ENCODE results near the gene ECI1.

The ECI1 gene

DNA sequence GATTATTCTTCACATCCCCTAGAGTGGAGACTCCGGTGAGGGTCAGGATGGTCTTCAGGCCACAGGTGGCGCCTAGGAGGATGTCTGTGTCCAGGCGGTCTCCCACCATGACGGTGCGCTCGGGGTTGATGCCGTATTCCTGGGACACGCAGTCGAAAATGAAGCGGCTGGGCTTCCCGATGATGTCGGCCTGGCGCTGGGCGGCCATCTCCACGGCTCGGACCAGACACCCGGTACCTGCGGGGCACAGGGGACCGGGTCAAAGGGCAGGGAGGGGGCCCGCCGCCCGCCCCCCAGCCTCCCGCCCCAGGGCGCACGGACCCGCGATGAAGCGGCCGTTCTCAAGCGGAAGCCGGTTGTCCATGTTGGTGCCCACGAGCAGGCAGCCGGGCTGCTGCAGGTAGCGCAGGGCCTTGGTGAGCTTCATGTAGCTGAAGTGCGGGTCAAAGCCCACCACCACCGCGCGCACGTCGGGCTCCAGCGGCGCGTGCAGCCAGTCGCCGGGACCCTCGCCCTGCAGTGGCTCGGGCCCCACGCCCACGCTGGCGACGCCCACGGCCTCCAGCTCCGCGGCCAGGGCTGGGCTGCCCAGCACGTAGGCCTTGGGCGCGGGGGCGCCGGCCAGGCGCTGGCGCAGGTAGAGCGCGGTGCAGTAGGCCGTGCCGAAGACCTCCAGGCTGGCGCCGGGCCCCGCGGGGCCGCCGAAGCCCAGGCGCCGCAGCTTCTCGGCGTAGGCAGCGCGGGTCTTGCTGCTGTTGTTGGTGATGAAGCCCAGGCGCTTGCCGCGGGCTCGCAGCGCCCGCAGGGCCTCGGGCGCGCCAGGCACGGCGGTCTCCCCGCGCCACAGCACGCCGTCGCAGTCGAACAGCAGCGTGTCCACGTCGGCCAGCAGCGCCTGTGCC lies 37.3 kb downstream of the ECI1 start:
- peak overlapping the region; percentile 99 for H3K27ac ChIP-seq

DNA sequence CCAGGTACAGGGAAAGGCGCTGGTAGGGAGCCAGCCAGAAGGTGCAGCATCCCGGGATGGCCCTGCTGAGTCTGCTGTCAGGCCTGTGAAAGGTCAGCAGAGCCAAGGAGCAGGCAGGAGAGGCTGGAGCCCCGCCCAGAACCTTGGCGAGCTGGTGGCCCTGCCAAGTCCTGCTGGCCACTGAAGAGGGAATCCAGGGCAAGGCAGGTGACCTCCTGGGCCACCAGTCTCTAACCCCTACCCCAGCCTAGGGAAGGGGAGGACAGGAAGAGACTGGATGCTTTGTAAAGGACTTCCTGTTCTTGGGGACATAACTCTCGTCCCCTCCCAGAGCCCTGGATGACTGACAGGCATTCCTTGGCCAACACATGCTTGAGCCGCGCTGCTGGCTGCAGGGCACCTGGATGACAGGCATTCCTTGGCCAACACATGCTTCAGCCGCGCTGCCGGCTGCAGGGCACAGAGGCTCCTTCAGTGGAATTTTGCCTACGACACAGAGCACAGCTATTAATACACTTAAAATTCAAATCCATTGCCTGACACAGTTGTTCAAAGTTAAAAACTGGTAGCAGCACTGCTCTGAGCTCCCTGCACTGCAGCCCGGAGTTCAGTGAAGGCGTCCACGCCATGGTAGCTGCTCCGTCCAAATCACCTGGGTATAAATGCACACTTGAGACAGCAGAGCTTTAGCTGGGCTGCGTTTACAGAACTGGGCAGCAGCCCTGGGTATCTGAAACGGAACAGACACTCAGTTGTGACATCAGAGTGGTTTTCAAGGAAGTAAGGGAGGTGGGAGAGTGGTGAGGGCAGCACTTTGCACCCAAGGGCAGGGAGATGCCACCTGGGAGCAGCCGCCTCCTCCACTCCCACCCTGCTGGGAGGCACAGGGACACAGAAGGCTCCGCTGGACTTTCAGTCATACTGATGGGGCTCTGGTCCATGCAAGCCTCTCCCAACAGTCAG lies 38.7 kb downstream of the ECI1 start:
- peak overlapping the region; percentile 99 for H3K27ac ChIP-seq
- TF ChIP-seq, protein P1, sequence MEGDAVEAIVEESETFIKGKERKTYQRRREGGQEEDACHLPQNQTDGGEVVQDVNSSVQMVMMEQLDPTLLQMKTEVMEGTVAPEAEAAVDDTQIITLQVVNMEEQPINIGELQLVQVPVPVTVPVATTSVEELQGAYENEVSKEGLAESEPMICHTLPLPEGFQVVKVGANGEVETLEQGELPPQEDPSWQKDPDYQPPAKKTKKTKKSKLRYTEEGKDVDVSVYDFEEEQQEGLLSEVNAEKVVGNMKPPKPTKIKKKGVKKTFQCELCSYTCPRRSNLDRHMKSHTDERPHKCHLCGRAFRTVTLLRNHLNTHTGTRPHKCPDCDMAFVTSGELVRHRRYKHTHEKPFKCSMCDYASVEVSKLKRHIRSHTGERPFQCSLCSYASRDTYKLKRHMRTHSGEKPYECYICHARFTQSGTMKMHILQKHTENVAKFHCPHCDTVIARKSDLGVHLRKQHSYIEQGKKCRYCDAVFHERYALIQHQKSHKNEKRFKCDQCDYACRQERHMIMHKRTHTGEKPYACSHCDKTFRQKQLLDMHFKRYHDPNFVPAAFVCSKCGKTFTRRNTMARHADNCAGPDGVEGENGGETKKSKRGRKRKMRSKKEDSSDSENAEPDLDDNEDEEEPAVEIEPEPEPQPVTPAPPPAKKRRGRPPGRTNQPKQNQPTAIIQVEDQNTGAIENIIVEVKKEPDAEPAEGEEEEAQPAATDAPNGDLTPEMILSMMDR (IDR thresholded peaks at IDR 0.05) = no peak
- no peak for TF ChIP-seq ZFX (IDR thresholded peaks at IDR 0.05; ENCODE audit: borderline replicate concordance)

More for the DNA sequence above, 37.3 kb downstream of the ECI1 start:
- TF ChIP-seq, protein P1 (IDR thresholded peaks at IDR 0.05) = no peak
- no peak for TF ChIP-seq ZFX (IDR thresholded peaks at IDR 0.05; ENCODE audit: borderline replicate concordance)

DNA sequence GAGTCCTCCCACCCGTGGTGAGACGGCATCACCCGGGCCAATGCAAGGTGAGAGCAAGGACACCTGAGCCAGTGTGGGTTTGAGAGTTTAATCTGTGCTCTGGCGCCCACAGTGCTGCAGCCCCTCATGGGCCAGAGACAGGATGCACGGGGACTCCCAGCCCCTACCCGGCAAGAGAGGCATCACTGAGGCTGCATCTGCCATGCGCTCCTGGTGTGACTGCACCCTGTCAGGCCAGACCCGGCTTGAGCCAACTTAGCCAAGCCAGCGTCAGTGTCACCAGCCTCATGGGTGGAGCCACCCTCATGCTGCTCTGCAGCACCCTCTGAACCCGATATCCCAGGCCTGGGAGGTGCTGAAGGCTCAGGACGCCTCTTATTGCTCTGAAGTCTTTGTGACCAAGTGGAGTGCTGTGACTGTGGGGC lies 39.5 kb downstream of the ECI1 start:
- H3K27ac ChIP-seq = peak overlapping the region; percentile 99
- TF ChIP-seq ZFX (IDR thresholded peaks at IDR 0.05; ENCODE audit: borderline replicate concordance) = no peak
- TF ChIP-seq, protein P1 (IDR thresholded peaks at IDR 0.05) = no peak

DNA sequence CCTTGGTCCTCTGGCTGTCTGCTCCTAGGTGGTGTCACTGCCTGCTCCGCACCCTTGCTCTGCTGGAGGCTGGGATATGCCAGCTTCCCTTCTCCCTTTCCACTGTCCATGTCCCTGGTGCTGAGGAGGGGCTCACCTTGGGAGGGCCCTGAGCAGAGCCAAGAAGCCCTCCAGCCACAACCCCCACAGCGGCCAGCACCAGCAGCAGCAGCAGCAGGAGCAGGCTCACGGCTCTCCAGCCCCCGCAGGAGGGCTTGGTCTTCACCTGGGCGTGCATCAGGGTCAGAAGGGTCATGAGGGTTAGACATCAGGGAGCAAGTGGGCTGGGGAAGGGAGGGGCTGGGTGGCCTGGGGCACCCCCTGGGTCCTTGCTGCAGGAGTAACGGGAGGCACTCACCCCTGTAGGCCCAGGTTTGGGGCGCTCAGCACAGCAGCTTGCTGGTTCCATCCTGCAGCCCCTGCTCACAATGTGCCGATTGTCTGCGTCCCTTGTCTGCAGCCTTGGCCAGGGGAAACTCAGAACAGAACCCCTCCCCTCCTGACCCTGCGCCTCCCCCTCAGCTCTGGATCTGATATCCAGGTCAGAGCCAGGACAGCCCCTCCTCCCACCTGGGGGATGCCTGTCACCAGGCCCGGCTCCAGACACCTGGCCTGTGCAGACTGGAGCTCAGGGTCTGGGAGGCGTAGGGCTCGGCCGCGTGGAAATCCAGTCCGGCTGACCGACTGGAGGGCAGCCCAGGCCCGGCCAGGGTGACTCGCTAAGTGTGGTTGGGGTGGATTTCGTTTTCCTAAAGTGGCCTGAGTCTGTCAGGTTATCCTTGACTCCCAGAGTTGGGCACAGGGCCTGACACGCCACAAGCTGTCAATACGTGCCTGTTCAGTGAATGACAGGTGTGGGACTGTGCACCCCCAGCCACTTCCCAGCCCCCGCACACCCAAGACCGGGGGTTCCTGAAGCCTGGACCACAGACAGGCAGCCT lies 40.7 kb downstream of the ECI1 start, which contains the start of gene BRICD5:
BRICD5 (minus strand) TSS at position 478 of the 980 bp plus-strand sequence; CDS start at position 448, 30 bp downstream.
- TF ChIP-seq, protein P1 (IDR thresholded peaks at IDR 0.05) = no peak
- TF ChIP-seq ZFX (IDR thresholded peaks at IDR 0.05; ENCODE audit: borderline replicate concordance) = no peak
- peak within 1 kb of the TSS; percentile 99 for H3K27ac ChIP-seq

DNA sequence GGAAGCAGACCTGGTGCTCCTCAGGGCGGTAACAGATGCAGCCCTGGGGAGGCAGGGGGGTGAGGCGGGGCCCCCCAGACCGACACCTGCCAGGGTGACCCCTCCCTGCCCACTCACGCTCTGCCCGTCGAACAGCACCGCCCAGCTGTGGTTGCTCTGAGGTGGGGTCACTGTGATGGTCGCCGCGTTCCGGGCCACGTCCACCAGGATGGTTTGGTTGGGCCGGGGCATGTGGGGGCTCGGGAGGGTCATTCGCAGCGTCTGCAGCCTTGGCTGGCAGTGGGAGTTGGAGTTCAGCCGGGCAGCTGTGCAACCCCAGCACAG lies 41.4 kb downstream of the ECI1 start:
- peak overlapping the region; percentile 99 for H3K27ac ChIP-seq
- TF ChIP-seq ZFX (IDR thresholded peaks at IDR 0.05; ENCODE audit: borderline replicate concordance) = no peak
- TF ChIP-seq, protein P1 (IDR thresholded peaks at IDR 0.05) = no peak

DNA sequence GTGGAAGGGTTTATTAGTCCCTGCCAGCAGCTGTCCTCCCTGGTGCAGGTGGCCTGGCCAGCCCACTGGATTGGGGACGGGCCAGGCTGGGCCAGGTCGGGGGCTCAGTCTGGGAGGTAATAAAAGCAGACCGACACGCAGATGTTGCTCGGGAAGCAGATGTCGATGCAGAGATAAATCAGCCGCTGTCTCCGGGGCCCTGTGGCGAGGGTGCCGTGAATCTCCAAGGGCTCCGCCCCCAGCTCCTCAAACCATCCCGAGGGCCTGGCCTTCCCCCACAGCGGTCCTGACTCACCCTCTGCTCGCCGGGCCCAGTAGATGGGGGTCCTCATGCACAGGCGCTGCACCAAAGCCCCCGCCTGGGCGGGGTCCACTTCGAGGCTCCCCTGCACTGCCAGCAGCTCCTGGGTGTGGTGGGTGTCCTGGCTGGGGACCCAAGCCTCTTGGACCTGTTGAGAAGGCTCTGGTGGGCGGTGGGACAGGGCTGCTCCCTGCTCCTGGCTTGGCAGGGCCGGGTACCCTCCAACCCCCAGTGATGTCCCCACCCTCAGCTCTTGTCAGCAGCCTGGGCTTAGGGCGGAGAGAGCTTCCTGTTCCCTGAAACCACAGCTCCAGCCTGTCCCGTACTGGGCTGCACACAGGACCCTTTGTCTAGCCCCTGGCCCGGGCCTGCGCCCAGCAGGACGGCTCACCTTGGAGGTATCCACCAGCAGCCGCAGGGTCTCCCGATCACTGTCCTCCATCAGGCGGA lies 42.0 kb downstream of the ECI1 start:
- peak overlapping the region; percentile 99 for H3K27ac ChIP-seq
- no peak for TF ChIP-seq ZFX (IDR thresholded peaks at IDR 0.05; ENCODE audit: borderline replicate concordance)
- TF ChIP-seq, protein P1 (IDR thresholded peaks at IDR 0.05) = no peak

Measured in 22Rv1 (cell line).